ENCODE measurements around the gene SNX20.

The SNX20 gene, protein sequence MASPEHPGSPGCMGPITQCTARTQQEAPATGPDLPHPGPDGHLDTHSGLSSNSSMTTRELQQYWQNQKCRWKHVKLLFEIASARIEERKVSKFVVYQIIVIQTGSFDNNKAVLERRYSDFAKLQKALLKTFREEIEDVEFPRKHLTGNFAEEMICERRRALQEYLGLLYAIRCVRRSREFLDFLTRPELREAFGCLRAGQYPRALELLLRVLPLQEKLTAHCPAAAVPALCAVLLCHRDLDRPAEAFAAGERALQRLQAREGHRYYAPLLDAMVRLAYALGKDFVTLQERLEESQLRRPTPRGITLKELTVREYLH

DNA sequence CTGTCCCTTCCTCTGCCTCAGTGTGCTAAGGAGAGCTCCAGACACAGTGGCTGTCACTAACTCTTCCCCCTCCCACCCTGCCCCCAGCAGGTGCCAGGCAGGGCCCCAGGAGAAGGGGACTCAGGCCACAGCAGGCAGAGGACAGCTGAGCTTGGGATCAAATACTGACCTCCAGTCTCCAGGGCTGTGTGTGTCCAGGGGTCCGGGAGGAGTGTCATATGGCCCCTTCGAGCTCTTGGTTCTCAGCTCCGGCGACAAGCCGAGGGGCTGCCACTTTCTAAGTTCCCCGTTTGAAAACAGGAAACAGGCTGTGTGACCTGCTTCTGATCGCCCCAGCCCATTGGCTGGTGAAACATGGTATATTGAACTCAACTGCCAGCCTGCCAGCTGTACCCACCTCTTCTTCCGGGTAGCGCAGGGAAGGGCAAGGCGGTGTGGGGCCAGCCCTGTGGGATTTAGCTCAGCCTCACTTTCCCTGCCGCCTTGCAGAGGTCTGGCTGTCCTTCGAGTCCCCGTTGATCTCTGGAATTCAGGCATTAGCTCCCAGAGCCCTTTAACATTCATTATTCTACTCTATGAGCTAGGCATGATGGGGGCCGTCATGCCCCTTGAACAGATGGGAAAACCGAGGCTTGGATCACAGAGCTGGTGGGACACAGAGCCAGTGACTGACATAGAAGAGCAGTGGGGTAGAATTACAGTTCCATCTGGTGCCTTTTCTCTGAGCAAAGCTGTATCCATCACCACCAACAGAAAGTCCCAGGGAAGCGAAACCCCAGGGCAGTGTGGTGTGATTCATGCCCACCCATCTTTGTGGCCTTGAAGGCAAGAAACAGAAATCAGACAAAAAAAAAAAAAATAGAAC, at the start of gene SNX20:
Gene SNX20 (minus strand): TSS at position 292 of the 865 bp plus-strand sequence. CDS start 3,786 bp downstream, outside the sequence.
- DNase-seq (ENCODE audit: low spot score): no peak

DNA sequence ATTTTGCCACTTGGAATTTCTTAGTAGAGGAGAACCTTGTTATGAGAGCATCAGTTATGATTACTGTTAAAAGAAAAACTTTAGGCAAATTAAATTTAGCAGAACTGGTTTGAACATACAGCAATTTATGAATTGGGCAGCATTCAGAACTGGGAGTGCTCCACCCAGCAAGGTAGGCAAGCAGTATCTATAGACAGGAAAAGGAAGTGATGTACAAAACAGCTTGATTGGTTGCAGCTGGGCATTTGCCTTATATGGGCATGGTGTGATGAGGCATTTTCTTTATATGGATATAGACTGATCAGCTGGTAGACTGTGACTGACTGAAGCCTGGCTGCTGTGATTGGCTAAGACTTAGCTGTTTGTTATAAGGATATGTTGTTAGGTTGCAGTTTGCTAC, 43.2 kb upstream of the SNX20 start:
- no peak for DNase-seq (ENCODE audit: low spot score)

DNA sequence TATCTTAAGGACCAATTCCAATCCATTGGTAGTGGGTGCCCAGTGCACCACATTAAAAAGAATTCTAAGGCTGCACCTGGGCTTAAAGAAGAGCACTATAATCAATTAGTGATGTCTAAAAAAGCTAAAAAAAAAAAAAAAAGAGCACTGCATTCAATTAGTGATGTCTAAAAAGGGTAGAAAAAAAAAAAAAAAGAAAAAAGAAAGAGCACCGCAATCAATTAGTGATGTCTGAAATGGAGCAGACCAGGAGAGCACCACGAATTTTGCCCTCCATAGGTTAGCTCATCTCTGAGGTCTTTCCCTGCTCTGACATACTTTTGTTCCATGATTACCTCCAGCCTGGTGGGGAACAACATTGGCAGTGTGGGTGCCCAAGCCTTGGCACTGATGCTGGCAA, 41.8 kb upstream of the SNX20 start:
- no peak for DNase-seq (ENCODE audit: low spot score)

DNA sequence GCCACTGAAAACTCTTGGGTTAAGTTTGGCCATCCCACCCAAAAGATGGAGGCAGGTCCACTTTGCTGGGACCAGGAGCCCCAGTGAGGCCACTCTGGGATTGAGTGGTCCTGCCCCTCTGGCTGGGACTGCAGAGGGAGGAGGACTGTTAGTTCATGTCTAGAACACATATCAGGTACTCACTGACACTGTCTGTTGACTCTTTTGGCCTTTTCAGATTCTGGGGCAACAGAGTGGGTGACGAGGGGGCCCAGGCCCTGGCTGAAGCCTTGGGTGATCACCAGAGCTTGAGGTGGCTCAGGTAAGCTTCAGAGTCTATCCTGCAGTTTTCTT, 41.3 kb upstream of the SNX20 start:
- no peak for DNase-seq (ENCODE audit: low spot score)

DNA sequence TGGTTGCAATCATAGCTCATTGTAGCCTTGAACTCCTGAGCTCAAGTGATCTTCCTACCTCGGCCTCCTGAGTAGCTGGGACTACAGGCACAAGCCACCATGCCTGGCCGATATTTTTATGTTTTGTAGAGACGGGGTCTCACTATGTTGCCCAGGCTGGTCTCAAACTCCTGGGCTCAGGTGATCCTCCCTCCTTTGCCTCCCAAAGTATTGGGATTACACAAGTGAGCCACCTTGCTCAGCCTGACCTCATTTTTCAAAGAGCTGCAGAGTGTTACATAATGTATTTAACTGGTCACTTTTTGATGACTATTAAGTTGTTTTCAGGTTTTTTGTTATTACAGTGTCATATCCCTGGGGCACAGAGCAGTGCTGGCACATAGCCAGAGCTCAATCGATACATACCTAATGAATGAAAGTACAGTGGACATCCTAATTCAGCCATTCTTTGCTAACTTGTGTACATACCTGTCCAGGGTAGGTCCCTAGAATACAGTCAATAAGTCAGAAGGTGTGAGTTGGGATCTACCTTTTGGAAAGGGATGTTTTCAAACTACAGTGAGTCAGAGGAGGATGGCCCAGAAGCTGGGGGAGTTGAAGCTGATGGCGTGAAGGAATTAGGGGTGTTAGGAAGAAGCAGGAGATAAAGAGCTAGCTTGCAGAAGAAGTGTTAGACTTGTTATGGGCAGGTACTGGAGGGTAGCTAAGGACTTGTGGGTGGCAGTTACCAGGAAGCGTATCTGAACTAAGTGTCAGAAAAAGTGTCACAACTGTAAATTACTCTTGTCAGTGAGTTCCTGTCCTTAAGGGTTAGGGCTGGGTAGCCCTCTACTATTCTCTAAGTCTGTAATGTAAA, 40.7 kb upstream of the SNX20 start:
- DNase-seq (ENCODE audit: low spot score): no peak

DNA sequence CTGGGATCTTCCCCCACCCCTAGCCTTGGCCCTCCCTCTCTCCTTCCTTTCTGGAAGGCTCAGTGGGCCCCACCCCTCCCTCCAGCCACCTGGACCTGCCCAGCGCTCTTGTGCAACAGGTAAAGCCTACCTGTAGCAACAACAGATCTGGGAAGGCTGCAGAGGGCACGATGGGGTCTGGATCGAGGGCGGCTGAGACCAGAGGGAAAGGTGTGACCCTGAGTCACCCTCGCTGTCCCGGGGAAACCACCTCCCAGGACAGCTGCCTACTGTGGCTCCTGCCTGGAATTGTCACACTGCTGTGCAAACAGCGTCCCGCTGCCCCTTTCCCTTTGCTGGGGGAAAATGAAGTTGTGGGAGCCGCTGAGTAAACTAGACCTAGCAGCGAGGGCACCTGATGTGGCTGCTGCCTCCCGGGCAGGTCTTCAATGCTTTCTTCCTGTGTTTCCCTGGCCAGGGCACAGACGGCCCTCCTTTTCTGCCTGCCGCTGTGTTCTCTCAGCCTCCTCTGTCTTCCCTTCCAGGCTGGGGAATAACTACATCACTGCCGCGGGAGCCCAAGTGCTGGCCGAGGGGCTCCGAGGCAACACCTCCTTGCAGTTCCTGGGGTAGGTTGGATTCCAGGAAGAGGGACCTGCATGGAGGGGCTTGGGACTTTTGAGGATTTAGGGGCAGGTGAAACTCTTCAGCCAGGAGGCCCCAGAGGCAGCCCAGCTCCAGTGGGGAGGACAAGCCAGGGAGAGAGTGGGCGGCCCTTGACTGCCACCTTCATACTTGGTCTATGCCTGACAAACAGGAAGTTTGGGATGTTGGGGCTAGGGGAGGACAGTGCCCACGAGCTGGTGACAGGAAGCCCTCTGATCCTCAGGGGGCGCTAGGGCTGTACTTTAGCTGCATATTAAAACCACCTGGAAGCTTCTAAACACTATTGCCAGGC, 38.6 kb upstream of the SNX20 start:
- no peak for DNase-seq (ENCODE audit: low spot score)

DNA sequence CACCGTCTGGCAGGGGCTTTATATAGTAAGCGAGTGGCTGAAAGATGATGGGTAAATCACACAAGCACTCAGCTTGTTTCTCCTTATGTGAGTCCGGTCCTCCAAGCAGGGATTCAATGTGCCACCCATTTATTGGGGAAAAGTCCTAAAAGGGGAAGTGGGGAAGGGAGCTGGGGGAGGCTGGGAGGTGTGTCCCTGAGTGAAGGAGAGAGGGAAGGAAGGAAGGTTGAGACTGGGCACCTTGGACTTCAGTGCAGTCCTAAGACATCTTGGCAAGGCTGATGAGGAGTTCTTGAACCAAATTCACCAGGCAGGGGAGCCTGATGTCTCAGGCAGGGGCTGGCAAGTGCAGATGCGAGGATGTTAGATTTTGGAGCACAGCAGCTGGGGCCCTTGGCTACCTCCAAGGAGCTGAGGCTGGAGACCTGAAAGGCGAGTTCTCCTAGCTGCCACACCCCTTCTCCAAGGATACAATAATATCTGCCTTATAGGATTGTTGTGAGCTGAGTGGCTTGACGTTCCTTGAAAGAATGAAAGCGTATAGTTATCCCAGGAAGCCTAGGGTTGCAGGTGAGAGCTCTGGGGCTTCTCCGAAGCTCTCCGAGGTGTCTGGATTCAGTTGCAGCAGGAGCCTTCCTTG, 37.8 kb upstream of the SNX20 start:
- DNase-seq (ENCODE audit: low spot score): no peak

DNA sequence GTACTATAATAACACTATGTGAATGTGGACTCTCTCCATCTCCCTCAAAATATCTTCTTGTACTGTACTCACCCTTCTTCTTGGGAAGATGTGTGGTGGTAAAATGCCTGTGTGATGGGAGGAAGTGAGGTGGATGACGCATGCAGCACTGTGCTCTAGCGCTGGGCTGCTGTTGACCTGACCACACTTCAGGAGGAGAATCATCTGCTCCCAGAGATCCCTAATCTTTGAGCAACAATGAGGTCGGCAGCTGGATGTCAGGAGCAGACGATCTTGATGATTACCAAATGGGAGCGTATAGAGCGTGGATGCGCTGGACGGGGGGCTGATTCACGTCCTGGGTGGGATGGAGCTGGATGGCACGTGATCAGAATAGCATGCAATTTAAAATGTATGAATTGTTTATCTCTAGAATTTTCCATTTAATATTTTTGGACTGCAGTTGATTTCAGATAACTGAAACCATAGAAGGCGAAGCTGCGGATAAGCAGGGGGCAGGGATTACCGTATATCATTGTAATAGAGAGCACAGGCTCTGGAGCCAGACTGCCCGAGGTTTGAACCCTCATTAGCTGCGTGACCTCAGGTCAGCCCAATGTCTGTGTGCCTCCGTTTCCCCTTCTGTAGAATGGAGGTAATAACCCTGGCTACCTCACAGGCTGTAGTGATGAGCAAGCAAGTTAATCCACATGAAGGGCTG, 37.1 kb upstream of the SNX20 start:
- DNase-seq (ENCODE audit: low spot score): peak; percentile 60

DNA sequence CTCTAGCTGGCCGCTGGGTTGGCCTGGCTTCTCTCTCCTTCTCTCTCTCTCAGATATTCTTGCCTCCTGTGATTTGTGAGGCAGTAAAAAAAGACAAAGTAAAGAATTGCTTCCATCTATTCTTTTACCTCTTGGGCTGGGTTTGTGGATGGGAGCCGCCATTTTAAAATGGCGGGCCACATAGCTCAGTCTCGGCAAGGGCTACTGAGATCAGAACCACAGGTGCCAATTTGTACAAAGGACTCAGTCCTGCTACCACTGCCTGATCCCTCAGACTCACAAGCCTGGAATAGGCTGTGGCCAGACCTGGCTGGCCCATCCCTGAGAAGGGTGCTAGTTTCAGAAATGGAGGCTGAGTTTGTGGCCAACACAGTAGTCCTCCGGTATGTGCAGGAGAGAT, 36.4 kb upstream of the SNX20 start:
- DNase-seq (ENCODE audit: low spot score): no peak

DNA sequence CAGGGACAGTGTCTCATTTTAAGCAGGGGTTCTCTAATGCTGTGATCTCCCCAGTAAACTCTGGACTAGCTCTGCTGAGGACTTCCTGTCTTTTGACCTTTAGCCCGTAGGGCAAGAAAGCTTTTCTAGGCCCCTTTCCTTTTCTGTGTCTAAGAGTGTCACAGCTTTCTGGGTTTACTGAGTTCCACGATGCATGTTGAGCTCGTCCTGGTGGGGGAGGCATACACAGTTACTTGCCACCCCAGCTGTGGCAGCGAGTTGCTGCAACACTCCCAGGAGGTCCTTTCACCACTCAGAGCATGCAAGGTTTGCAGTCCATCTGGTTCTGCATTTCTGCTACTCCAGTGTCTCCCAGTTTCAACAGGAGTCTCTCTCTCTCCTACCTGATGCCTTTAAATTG, 36.0 kb upstream of the SNX20 start:
- no peak for DNase-seq (ENCODE audit: low spot score)

DNA sequence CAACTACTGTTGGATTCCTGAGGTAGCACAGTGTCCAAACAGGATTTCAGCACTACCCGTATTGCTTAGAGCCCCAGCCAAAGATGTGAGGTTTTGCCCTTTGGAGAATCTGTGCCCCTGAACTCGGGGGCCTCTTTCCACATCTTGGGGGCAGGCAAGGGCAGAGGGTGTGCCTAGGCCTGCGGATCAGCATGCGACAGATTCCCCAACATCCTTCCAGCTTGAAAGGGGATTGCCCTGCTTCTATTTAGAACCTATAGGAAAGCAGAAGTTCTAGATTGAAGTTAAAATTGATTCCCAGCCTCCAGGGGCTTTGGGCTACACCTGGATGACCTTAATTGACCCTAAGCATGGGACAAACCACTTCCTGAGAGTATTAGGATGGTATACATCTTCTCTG, 31.8 kb upstream of the SNX20 start:
- DNase-seq (ENCODE audit: low spot score): no peak

DNA sequence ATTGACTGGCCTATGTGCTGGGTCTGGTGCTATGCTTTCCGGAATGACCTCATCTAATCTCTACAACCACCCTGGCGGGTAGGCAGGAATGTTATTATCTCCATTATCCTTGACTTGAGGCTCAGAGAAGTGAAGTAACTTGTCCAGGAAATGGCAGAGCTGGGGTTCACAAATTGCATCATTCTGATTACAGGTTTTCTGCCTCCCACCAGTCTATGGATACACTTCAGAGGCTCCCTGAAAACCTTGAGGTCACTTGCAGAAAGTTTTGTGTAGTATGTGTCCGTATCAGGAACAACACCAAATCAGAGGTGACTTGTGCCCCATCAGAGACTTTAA, 31.4 kb upstream of the SNX20 start:
- no peak for DNase-seq (ENCODE audit: low spot score)

DNA sequence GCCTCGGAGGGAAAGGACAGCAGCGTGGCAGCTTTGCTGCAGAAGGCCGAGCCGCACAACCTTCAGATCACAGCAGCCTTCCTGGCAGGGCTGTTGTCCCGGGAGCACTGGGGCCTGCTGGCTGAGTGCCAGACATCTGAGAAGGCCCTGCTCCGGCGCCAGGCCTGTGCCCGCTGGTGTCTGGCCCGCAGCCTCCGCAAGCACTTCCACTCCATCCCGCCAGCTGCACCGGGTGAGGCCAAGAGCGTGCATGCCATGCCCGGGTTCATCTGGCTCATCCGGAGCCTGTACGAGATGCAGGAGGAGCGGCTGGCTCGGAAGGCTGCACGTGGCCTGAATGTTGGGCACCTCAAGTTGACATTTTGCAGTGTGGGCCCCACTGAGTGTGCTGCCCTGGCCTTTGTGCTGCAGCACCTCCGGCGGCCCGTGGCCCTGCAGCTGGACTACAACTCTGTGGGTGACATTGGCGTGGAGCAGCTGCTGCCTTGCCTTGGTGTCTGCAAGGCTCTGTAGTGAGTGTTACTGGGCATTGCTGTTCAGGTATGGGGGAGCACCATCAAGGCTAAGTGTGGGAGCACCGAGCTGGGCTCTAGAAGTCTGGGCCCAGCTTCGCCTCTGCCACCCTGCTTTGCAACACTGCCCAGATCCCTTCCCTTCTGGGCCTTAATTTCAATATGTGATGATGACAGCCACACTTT, 30.9 kb upstream of the SNX20 start:
- no peak for DNase-seq (ENCODE audit: low spot score)

DNA sequence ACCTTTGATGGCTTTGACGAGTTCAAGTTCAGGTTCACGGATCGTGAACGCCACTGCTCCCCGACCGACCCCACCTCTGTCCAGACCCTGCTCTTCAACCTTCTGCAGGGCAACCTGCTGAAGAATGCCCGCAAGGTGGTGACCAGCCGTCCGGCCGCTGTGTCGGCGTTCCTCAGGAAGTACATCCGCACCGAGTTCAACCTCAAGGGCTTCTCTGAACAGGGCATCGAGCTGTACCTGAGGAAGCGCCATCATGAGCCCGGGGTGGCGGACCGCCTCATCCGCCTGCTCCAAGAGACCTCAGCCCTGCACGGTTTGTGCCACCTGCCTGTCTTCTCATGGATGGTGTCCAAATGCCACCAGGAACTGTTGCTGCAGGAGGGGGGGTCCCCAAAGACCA, 29.9 kb upstream of the SNX20 start:
- DNase-seq (ENCODE audit: low spot score): no peak

DNA sequence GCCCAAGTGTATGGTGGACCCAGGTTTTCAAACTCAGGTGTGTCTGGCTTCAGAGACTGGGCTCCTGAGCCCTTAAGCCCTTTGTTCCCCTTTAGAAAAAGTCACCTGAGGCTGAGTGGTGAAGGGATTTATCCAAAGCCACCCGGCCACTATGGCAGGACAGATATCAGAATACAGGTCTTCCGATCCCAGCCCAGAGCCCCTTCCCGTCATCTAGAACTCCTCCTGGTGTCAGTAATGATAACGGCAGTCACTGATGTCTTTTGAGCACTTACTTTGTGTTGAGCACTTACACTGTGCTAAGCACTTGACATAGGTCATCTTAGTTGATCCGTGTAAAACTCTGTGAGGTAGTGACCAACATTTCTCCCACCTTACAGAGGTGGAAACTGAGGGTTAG, 28.9 kb upstream of the SNX20 start:
- DNase-seq (ENCODE audit: low spot score): no peak

DNA sequence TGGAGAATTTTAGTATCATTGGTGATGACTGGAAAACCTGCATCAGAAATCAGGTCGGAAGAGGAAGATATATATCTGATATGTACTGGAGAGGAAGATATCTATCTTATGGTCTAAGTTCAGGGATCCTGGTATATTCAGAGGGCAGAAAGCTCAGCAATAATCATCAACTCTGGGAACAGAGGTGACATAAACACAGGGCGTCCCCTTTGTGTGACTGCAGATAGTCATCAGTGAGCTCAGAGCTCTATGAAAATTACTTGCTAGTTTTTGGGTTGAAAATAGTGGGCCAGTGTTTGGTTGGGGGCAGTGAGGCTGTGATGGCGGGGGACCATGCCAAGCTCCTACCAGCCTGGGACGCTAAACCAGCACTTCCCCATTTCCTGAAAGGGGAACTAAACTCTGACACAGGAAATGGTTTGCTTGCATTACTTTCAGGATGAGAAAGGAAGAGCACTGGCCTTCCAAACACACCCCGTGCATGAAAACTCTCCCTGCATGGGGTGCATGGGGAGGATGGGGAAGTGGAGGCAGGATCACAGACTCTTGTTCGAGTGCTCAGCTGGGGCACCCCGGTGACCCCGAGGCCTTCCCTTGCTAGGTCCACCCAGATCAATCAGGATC, 28.1 kb upstream of the SNX20 start:
- no peak for DNase-seq (ENCODE audit: low spot score)

DNA sequence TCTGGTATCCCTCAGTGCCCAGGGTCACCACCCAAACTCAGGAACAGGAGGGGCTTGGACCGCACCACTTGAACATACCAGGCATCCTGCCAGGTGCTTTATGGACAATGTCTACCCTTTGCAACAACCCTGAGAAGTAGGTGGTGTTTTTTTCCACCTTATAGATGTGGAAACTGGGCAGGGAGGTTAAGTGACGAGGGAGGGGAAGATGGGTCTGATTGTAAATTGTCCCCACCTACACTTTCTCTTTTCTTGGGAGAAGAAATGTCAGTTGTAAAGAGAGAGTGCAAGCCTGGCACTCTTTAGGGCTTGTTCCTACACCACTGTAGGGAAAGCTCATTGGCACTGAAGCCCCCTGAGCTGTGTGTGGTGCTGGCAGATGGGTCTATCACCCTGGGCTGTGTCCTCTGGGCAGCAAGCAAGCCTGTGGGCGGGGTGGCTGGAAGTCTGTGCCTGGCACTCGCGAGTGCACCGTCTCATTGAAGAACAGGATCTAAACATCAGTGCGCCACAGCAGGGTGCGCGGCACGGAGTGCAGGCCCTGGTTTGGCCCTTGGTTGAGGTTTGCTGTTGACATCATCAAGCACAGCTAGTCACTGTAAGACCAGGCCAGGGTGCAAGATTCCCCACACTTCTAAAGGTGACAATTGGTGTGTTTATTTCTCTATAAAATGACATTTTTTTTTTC, 27.4 kb upstream of the SNX20 start:
- DNase-seq (ENCODE audit: low spot score): no peak

DNA sequence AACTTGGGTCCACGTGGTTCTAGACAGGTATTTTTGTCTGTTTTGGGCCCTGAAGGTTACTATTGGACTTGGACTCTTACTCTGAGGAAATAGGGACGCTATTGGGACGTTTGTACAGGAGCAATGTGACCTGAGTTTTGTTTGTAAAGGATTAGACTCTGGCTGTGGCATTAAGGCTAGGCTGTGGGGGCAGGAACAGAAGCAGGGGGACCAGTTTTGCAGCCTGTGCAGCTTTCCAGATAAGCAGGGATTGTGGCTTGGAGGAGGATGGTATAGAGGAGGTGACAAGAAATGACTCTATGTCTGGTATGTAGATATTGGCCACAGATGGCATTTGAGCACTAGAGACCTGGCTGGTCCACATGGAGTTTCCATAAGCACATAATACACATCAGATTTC, 25.1 kb upstream of the SNX20 start:
- no peak for DNase-seq (ENCODE audit: low spot score)
